Tibial nerve (tissue), 4 donors: ENCODE data around the gene EPHX1.

Source experiments
- CTCF ChIP-seq, 5 experiments: fragments of 200-600 bp in 3 of 5; fragments of 450-650 bp in 2 of 5; sonication (generic) in 3 of 5; IDR thresholded peaks; one replicate each; pipeline ENCODE4 v1.5.1; 2016 to 2019; ENCODE audit warnings: antibody characterized with exemption in 5 of 5, mild to moderate bottlenecking in 3 of 5, moderate library complexity in 2 of 5
- EP300 ChIP-seq, 2 donors: sonication (generic); formaldehyde crosslinking; IDR thresholded peaks; one replicate each; pipeline ENCODE4 v1.6.1; 2017; ENCODE audit warnings: antibody characterized with exemption in 2 of 2, mild to moderate bottlenecking in 1 of 2
- POLR2A ChIP-seq, 2 donors: fragments of 450-650 bp; IDR thresholded peaks; one replicate each; pipeline ENCODE4 v1.6.1; 2017; ENCODE audit warnings: antibody characterized with exemption in 2 of 2, mild to moderate bottlenecking in 2 of 2, moderate library complexity in 2 of 2

- no peak for TF ChIP-seq CTCF (IDR thresholded peaks at IDR 0.05)
- TF ChIP-seq POLR2A (IDR thresholded peaks at IDR 0.05) = no peak
- TF ChIP-seq EP300 (IDR thresholded peaks at IDR 0.05) = no peak
Measured at GRCh38 chr1:225769687-225770086, 40.2 kb upstream of the EPHX1 start.
